GM10248 (cell line): ENCODE measurements around the gene PPFIA3.

Experiments used
- CTCF ChIA-PET: fragments of 300-600 bp; sonication (Branson Sonifier 250); formaldehyde crosslinking; extraction: SDS; loops from one replicate; lab custom pipeline; 2021; ENCODE audit warnings: antibody characterized with exemption; lab: Yijun Ruan, JAX
- POLR2A ChIA-PET: fragments of 350-650 bp; sonication (Branson Sonifier 250); formaldehyde crosslinking; extraction: SDS; loops from one replicate; lab custom pipeline; 2020; ENCODE audit warnings: antibody characterized with exemption; lab: Yijun Ruan, JAX
- DNase-seq: peaks from one replicate; pipeline ENCODE4 v3.0.0; 2012; ENCODE audit errors: extremely low spot score
- TF ChIP-seq, protein P1 (sequence below): IDR thresholded peaks from 2 replicates; pipeline ENCODE4 v1.5.1; 2012; ENCODE audit warnings: mild to moderate bottlenecking, low read depth; ENCODE audit errors: extremely low read depth, missing control alignments, control extremely low read depth

Gene PPFIA3

DNA sequence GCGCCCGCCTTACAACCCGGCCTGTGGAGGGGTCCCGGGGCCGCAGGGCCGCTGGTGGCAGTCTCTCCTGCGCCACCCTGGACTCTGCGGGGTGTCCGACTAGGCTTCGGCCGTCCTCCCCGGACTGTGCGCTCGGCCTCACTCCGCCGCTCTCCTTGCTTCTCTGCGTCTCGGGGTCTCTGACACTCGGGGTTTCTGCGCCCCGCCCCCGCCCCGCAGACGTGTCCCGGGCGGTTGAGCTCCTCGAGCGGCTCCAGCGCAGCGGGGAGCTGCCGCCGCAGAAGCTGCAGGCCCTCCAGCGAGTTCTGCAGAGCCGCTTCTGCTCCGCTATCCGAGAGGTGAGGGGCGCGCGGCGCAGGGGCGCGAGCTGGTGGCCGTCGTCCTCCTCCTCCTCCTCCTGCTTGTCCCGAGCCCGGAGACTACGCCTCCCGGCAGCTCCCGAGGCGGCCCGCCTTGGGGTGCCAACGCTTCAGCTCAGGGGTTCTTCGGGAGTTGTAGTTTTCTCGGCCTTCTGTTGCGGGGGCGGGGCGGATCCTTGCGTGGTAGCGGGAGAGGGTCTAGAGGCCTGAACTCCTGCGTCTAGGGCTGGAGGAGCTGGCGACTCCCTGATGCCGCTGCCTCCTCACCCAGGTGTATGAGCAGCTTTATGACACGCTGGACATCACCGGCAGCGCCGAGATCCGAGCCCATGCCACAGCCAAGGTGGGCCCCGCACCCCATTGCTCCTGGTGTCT is 4.5 kb upstream of the PPFIA3 start:
- DNase-seq: no peak
- CTCF ChIA-PET: interaction anchor here (0.7 to 3.8 kb wide), 20 partner anchors 8 to 211 kb away, joined by 3 to 37 read pairs (median 4); partner anchors contain the start of genes GYS1, RUVBL2 and SLC6A16
- TF ChIP-seq, protein P1, sequence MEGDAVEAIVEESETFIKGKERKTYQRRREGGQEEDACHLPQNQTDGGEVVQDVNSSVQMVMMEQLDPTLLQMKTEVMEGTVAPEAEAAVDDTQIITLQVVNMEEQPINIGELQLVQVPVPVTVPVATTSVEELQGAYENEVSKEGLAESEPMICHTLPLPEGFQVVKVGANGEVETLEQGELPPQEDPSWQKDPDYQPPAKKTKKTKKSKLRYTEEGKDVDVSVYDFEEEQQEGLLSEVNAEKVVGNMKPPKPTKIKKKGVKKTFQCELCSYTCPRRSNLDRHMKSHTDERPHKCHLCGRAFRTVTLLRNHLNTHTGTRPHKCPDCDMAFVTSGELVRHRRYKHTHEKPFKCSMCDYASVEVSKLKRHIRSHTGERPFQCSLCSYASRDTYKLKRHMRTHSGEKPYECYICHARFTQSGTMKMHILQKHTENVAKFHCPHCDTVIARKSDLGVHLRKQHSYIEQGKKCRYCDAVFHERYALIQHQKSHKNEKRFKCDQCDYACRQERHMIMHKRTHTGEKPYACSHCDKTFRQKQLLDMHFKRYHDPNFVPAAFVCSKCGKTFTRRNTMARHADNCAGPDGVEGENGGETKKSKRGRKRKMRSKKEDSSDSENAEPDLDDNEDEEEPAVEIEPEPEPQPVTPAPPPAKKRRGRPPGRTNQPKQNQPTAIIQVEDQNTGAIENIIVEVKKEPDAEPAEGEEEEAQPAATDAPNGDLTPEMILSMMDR: no peak
- POLR2A ChIA-PET: interaction anchor here (0.6 to 1.4 kb wide), 2 partner anchors 12 to 17 kb away, joined by 6 to 7 read pairs; no protein-coding TSS in a partner anchor

DNA sequence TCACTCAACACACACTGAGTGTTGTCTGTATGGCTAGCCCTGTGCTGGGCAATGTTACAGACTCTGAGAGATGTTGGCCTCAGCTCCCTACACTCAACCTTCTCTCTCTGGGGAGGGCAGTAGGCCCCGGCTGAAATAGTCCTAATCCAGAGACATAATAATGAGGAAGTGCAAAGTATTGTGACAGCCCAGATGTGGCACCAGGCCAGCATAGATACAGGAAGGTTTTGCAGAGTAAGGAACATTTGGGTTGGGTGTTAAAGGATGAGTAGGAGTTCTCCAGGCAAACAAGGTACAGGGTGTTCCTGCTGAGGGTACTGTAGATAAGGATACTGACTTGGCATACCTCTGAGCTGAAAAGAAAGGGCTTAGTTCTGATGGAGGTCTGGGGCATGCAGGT is 2.8 kb upstream of the PPFIA3 start:
- TF ChIP-seq, protein P1: no peak
- no peak for DNase-seq
- POLR2A ChIA-PET: no interaction called here
- CTCF ChIA-PET: interaction anchor here (1.5 to 3.8 kb wide), 4 partner anchors 11 to 117 kb away, joined by 3 to 37 read pairs (median 11); no protein-coding TSS in a partner anchor

DNA sequence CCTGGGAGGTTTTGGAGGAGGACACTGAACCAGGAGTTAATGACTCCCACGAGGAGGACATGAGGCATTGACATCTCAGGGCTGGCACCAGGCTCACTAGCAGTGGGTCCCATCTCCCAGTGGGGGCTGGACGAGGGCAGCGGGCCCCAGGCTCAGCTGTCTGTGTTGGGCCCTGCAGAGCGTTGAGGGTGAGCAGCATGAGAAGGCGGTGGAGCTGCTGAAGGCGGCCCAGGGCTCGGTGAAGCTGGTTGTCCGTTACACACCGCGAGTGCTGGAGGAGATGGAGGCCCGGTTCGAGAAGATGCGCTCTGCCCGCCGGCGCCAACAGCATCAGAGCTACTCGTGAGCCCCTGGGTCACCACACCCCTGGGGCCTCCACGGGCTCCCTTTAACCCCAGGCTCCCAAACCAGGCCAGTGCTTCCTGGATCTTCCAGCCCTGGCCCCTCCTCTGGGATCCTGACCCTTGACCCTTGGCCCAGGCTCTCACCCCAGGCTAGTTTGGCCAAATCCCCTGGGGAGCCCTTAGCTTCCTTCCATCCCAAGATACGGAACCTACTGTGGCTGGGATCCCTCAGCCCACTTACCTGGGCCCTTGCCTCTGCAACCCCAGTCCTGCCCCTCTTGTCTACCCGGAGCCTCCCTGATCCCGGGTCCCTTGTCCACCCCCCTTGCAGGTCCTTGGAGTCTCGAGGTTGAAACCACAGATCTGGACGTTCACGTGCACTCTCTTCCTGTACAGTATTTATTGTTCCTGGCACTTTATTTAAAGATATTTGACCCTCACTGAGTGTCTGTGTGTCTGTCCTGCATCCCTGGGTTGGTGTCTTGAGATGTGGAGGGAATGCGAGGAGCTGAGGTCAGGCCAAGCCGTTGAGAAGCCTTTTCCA is 1.4 kb upstream of the PPFIA3 start:
- ChIA-PET CTCF (interaction anchor here (1.3 to 3.3 kb wide), 7 partner anchors 10 to 125 kb away, joined by 3 to 15 read pairs (median 6); partner anchors contain the start of genes GYS1 and RUVBL2), POLR2A (interaction anchor here (0.5 kb wide), 1 partner anchor 123 kb away, joined by 3 read pairs; no protein-coding TSS in a partner anchor)
- TF ChIP-seq, protein P1: no peak
- no peak for DNase-seq

DNA sequence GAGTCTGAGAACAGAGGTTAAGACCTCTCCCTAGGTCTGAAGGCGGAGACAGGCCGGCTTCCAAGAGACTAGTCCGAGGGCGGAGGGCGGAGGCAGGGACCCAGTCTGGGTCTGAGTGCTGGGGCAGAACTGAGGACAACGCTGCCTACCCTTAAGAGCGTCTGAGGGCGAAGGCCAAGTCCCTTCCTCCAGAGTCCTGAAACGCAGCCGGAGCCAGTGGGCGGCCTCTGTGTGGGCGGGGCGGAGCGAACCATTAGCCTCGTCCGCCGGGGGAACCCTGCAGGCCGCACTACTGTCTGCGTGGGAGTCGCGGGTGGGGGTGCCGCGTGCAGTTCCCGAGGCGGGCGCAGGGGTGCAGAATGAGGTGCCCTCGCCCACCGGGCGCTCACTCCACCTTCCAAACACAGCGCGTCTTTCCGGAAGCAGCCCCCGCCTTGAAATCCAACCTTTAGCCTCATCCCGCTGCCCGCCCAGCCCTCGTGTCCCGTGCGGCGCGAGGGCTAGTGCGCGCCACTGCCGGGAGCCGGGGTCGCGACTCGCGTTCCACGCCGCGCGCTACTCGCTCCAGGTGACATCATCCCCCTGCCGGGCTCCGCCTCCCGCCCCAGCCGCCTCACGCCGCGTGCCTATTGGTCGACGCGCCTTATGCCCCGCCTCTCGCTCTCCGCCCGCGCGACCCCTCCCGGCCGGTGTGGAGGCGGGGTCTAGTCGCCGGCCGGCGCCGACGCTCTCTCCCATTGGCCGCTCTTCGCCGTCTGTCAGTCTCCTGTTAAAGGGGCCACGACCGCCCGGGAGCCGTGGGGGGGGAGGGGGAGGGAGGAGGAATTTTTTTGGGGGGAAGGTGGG is 556 bp upstream of the PPFIA3 start, which contains the start of gene C19orf73:
TSS of gene C19orf73 (minus strand) at position 579 of the 846 bp plus-strand sequence. CDS start at position 458, 121 bp downstream.
- TF ChIP-seq, protein P1: no peak
- CTCF ChIA-PET: interaction anchor here (1.3 to 3.3 kb wide), 6 partner anchors 9 to 125 kb away, joined by 4 to 15 read pairs (median 6); partner anchors contain the start of genes GYS1 and RUVBL2
- POLR2A ChIA-PET: no interaction called here
- peak; percentile 99 for DNase-seq

DNA sequence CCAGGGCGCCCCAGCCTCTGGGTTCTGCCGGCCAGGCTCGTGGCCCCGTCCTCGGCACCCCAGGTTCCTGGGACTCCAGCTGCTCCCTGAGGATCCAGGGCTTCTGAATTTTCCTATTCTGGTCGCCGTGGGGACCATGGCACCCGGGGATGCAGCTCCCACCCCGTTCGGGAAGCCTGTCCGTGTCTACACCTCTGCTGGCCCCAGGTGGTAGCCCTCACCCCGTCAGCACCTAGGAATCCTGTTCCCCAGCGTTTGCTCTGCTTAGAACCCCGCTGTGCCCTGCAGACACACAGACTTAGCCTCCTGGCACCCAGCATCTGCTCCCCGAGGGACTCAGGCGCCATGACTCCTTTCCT is 960 bp downstream of the PPFIA3 start:
- ChIA-PET CTCF (interaction anchor here (0.8 to 1.9 kb wide), 6 partner anchors 9 to 78 kb away, joined by 3 to 7 read pairs (median 4); no protein-coding TSS in a partner anchor), POLR2A (interaction anchor here (0.5 to 1.2 kb wide), 2 partner anchors 127 to 233 kb away, joined by 4 read pairs; partner anchors contain the start of genes GYS1 and RUVBL2)
- TF ChIP-seq, protein P1: no peak
- DNase-seq: no peak
